Ascending aorta (tissue), 2 donors: Measurements from ENCODE around the gene DIDO1. TPM values are rescaled to one million over a fixed set of nuclear protein-coding genes. Genes with fewer than 3 reads are reported as not detected.

ENCODE experiments used
- DNase-seq, 2 donors: peaks; one replicate each; pipeline ENCODE4 v3.0.0-alpha.2; 2019; ENCODE audit warnings: low spot score in 2 of 2
- H3K27ac ChIP-seq, 2 donors: fragments of 200-600 bp; sonication (generic); one replicate each; pipeline ENCODE4 v1.5.1; 2016 to 2017; ENCODE audit warnings: mild to moderate bottlenecking in 1 of 2
- H3K27me3 ChIP-seq: fragments of 200-600 bp; sonication (generic); one replicate; pipeline ENCODE4 v1.5.1; 2017
- H3K36me3 ChIP-seq, 2 donors: fragments of 200-600 bp; sonication (generic); one replicate each; pipeline ENCODE4 v1.5.1; 2016
- H3K4me1 ChIP-seq, 2 donors: fragments of 200-600 bp; sonication (generic); one replicate each; pipeline ENCODE4 v1.5.1; 2016 to 2017; ENCODE audit warnings: mild to moderate bottlenecking in 1 of 2
- H3K4me3 ChIP-seq, 2 donors: fragments of 200-600 bp; sonication (generic); one replicate each; pipeline ENCODE4 v1.5.1; 2016 to 2017; ENCODE audit warnings: mild to moderate bottlenecking in 1 of 2
- H3K9me3 ChIP-seq, 2 donors: fragments of 200-600 bp; sonication (generic); one replicate each; pipeline ENCODE4 v1.5.1; 2016
- intact Hi-C: fragments of 100-400 bp; cut with DNase I; formaldehyde crosslinking; loops from one replicate; pipeline ENCODE4 v1.15.1; 2023
- total RNA-seq: library from RNA; depleted of rRNA; stranded (reverse); fragments of >200 nt; gene quantifications from one replicate; pipeline ENCODE4 v1.1.0, GENCODE V29; 2016
- TF ChIP-seq, protein P1 (sequence below), 3 experiments: fragments of 200-600 bp in 2 of 3; fragments of 450-650 bp in 1 of 3; sonication (generic) in 2 of 3; IDR thresholded peaks; one replicate each; pipeline ENCODE4 v1.5.1; 2016 to 2019; ENCODE audit warnings: antibody characterized with exemption in 3 of 3, mild to moderate bottlenecking in 1 of 3, moderate library complexity in 1 of 3

The DIDO1 gene
- total RNA-seq, 1 donor from 2014 or later = 42.4 TPM

GRCh38 chr20:62838128-62838891 is 88.0 kb downstream of the DIDO1 start:
- intact Hi-C loops = no loop called here
- no peak overlapping the region for H3K4me3 ChIP-seq
- H3K27me3 ChIP-seq = no peaks in the 10 kb centered on the region
- no peaks in the 10 kb centered on the region for H3K4me1 ChIP-seq
- no peaks in the 10 kb centered on the region for H3K36me3 ChIP-seq
- TF ChIP-seq, protein P1, sequence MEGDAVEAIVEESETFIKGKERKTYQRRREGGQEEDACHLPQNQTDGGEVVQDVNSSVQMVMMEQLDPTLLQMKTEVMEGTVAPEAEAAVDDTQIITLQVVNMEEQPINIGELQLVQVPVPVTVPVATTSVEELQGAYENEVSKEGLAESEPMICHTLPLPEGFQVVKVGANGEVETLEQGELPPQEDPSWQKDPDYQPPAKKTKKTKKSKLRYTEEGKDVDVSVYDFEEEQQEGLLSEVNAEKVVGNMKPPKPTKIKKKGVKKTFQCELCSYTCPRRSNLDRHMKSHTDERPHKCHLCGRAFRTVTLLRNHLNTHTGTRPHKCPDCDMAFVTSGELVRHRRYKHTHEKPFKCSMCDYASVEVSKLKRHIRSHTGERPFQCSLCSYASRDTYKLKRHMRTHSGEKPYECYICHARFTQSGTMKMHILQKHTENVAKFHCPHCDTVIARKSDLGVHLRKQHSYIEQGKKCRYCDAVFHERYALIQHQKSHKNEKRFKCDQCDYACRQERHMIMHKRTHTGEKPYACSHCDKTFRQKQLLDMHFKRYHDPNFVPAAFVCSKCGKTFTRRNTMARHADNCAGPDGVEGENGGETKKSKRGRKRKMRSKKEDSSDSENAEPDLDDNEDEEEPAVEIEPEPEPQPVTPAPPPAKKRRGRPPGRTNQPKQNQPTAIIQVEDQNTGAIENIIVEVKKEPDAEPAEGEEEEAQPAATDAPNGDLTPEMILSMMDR (IDR thresholded peaks at IDR 0.05) = no peak
- H3K27ac ChIP-seq = no peak overlapping the region
- no peak for DNase-seq
- H3K9me3 ChIP-seq = no peaks in the 10 kb centered on the region

DNA sequence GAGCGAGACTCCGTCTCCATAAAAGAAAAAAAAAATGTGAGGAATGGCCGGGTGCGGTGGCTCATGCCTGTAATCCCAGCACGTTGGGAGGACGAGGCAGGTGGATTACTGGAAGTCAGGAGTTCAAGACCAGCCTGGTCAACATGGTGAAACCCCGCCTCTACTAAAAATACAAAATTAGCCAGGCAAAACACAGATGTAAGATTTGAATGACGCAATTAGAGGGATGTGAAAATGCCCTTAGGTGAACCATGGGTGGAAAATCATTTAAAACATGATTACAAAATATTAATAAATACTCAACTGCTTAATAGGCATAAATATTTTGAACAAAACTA is 88.5 kb downstream of the DIDO1 start:
- Histone ChIP-seq H3K27me3 (no peaks in the 10 kb centered on the region), H3K4me3 (no peak overlapping the region), H3K36me3 (no peaks in the 10 kb centered on the region), H3K4me1 (no peaks in the 10 kb centered on the region), H3K9me3 (no peaks in the 10 kb centered on the region), H3K27ac (no peak overlapping the region)
- TF ChIP-seq, protein P1 (IDR thresholded peaks at IDR 0.05) = no peak
- DNase-seq = no peak
- intact Hi-C loops = no loop called here

GRCh38 chr20:62836967-62837490 is 89.3 kb downstream of the DIDO1 start:
- TF ChIP-seq, protein P1 (IDR thresholded peaks at IDR 0.05) = no peak
- Histone ChIP-seq H3K4me1 (no peaks in the 10 kb centered on the region), H3K27me3 (no peaks in the 10 kb centered on the region), H3K4me3 (no peak overlapping the region), H3K36me3 (no peaks in the 10 kb centered on the region), H3K27ac (no peak overlapping the region), H3K9me3 (no peaks in the 10 kb centered on the region)
- intact Hi-C loops = no loop called here
- no peak for DNase-seq

- TF ChIP-seq, protein P1 (IDR thresholded peaks at IDR 0.05) = no peak
- Histone ChIP-seq H3K4me1 (no peaks in the 10 kb centered on the region), H3K9me3 (no peaks in the 10 kb centered on the region), H3K27me3 (no peaks in the 10 kb centered on the region), H3K36me3 (no peaks in the 10 kb centered on the region), H3K27ac (no peak overlapping the region), H3K4me3 (no peak overlapping the region)
- intact Hi-C loops = no loop called here
- no peak for DNase-seq
These were observed 90.1 kb downstream of the DIDO1 start for GRCh38 chr20:62835931-62836861.

DNA sequence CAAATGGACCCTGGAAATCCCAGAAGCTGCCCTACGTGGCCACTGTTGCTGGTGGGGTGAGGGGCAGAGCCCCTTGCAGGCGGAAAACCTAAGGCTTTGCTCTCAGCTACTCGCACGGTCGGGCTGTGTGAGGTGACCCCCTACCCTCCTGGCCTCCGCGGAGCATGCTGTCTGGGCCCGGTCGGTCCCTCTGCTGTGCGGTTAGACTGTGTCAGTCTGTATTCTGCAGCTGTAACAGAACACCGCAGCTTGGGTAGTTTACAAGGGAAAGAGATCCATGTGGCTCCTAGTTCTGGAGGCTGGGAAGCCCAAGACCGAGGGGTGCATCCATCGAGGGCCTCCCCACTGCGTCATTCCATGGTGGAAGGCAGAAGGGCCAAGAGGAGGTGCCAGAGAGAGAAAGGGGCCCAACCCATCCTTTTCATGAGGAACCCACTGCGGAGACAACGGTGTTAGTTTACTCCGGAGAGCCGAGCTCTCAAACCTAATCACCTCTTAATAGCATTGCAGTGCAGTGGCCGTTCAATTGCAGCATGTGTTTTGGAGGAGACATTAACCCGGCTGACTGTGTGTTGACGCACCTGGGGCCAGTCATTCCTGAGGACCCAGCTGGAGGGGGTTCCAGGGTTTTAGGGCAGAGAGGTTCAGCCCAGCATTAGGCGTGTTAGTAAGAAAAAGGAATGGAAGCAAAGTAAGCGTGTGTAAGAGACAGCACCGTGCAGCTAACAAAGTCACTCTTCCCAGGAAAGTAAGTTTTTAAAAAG is 91.2 kb downstream of the DIDO1 start:
- no peak for DNase-seq
- Histone ChIP-seq H3K27ac (no peak overlapping the region), H3K4me3 (no peak overlapping the region), H3K9me3 (no peaks in the 10 kb centered on the region), H3K4me1 (no peaks in the 10 kb centered on the region), H3K36me3 (no peaks in the 10 kb centered on the region), H3K27me3 (no peaks in the 10 kb centered on the region)
- intact Hi-C loops = no loop called here
- TF ChIP-seq, protein P1 (IDR thresholded peaks at IDR 0.05) = no peak
